Endothelial cell of umbilical vein (primary cell): ENCODE measurements around the gene SCAPER. TPM values are rescaled to one million over a fixed set of nuclear protein-coding genes. Genes with fewer than 3 reads are reported as not detected.

Experiments used
- BruUV-seq: library from RNA; stranded (reverse); fragments of 400-500 nt; replicated peaks from 2 replicates; lab custom pipeline; 2021; lab: Mats Ljungman, UMichigan
- CTCF ChIA-PET: fragments of 300-600, 350-600 bp; sonication (Branson Sonifier 250); formaldehyde crosslinking; loops from one replicate; lab custom pipeline; 2021; ENCODE audit warnings: antibody characterized with exemption, inconsistent platforms; lab: Charles Lee
- POLR2A ChIA-PET: fragments of 300-600, 350-600 bp; sonication (Branson Sonifier 250); formaldehyde crosslinking; loops from one replicate; lab custom pipeline; 2021; ENCODE audit warnings: antibody characterized with exemption, inconsistent platforms; lab: Charles Lee
- DNase-seq: peaks from one replicate; pipeline ENCODE4 v3.0.0-alpha.2; 2011; ENCODE audit warnings: low read depth, low spot score
- FAIRE-seq: peaks from 2 replicates; lab custom pipeline; 2011; peaks lifted over from hg19 to GRCh38; lab: Jason Lieb, UNC
- H2AFZ ChIP-seq: 2 replicates; pipeline ENCODE4 v1.6.0; 2012; ENCODE audit warnings: low read depth, low read length, control low read depth, inconsistent platforms
- H3K27ac ChIP-seq: 2 replicates; pipeline ENCODE4 v1.5.1; 2011; ENCODE audit warnings: low read depth, mild to moderate bottlenecking, control low read depth, low read length, moderate library complexity; ENCODE audit not compliant: insufficient read depth
- H3K27me3 ChIP-seq, 2 experiments: 2 replicates each; pipeline versions ENCODE4 v1.6.0 to v1.6.1; 2011; ENCODE audit warnings: low read length in 2 of 2, mixed read lengths in 1 of 2; ENCODE audit not compliant: control insufficient read depth in 2 of 2, insufficient read depth in 2 of 2
- H3K36me3 ChIP-seq, 2 experiments: 2 replicates in 1 of 2; 3 replicates in 1 of 2; pipeline ENCODE4 v1.5.1; 2011; ENCODE audit warnings: low read length in 2 of 2, mild to moderate bottlenecking in 1 of 2, moderate library complexity in 1 of 2; ENCODE audit not compliant: control insufficient read depth in 2 of 2, insufficient read depth in 2 of 2; ENCODE audit errors: extremely low read depth in 1 of 2
- H3K4me1 ChIP-seq: 3 replicates; pipeline ENCODE4 v1.5.1; 2011; ENCODE audit warnings: mild to moderate bottlenecking, low read length; ENCODE audit not compliant: control insufficient read depth, insufficient read depth; ENCODE audit errors: extremely low read depth
- H3K4me2 ChIP-seq: 2 replicates; pipeline ENCODE4 v1.6.1; 2011; ENCODE audit warnings: low read length, control low read depth, mixed read lengths; ENCODE audit not compliant: insufficient read depth
- H3K4me3 ChIP-seq, 3 experiments: fragments of 200-600 bp in 1 of 3; sonication (generic), shearing (Covaris generic) in 1 of 3; replicated peaks in 1 of 3; 2 replicates each; pipeline ENCODE4 v1.5.1; 2011 to 2016; ENCODE audit warnings: control low read depth in 3 of 3, low read length in 3 of 3, mild to moderate bottlenecking in 2 of 3, inconsistent platforms in 1 of 3, low read depth in 1 of 3, moderate library complexity in 1 of 3; ENCODE audit not compliant: insufficient read depth in 1 of 3
- H3K79me2 ChIP-seq: 2 replicates; pipeline ENCODE4 v1.6.0; 2012; ENCODE audit warnings: low read length, inconsistent platforms; ENCODE audit not compliant: control insufficient read depth, insufficient read depth
- H3K9ac ChIP-seq: replicated peaks from 2 replicates; pipeline ENCODE3; 2011; ENCODE audit warnings: low read length, control low read depth; ENCODE audit not compliant: insufficient read depth; ENCODE audit errors: extremely low read depth
- H3K9me1 ChIP-seq: replicated peaks from 3 replicates; pipeline ENCODE4 v1.6.0; 2011; ENCODE audit warnings: mild to moderate bottlenecking, low read length; ENCODE audit not compliant: control insufficient read depth, insufficient read depth; ENCODE audit errors: extremely low read depth
- H3K9me3 ChIP-seq: replicated peaks from 2 replicates; pipeline ENCODE4 v1.5.1; 2012; ENCODE audit warnings: low read length, inconsistent platforms; ENCODE audit not compliant: control insufficient read depth, insufficient read depth
- H4K20me1 ChIP-seq: replicated peaks from 2 replicates; pipeline ENCODE3; 2011; ENCODE audit warnings: mild to moderate bottlenecking, low read length; ENCODE audit not compliant: control insufficient read depth, insufficient read depth; ENCODE audit errors: extremely low read depth
- EZH2 ChIP-seq: IDR thresholded peaks from 2 replicates; pipeline ENCODE4 v1.6.1; 2012; ENCODE audit warnings: borderline replicate concordance, low read depth, mild to moderate bottlenecking, moderate library complexity, low read length, inconsistent platforms; ENCODE audit not compliant: severe bottlenecking
- FOS ChIP-seq: IDR thresholded peaks from 2 replicates; pipeline ENCODE4 v1.6.1; 2011; ENCODE audit warnings: mild to moderate bottlenecking, low read length, moderate library complexity, borderline replicate concordance; ENCODE audit not compliant: insufficient read depth
- GATA2 ChIP-seq: IDR thresholded peaks from 2 replicates; pipeline ENCODE4 v1.7.0; 2011; ENCODE audit warnings: low read depth, mild to moderate bottlenecking, moderate library complexity, mixed read lengths, low read length; ENCODE audit not compliant: insufficient read length, insufficient read depth
- JUN ChIP-seq: IDR thresholded peaks from 2 replicates; pipeline ENCODE4 v1.6.1; 2011; ENCODE audit warnings: borderline replicate concordance, low read depth; ENCODE audit not compliant: insufficient read length, insufficient read depth
- MYC ChIP-seq: IDR thresholded peaks from one replicate; pipeline ENCODE4 v1.6.1; 2011; ENCODE audit warnings: mild to moderate bottlenecking, low read depth, low read length
- POLR2A ChIP-seq: IDR thresholded peaks from 2 replicates; pipeline ENCODE4 v1.6.1; 2012; ENCODE audit warnings: low read depth, mild to moderate bottlenecking, control low read depth, low read length
- POLR2AphosphoS5 ChIP-seq: IDR thresholded peaks from 2 replicates; pipeline ENCODE4 v1.6.1; 2012; ENCODE audit warnings: low read depth, mild to moderate bottlenecking, control low read depth, low read length, moderate library complexity; ENCODE audit not compliant: insufficient read depth
- dilution Hi-C: fragments of 300-500 bp; cut with MboI; formaldehyde crosslinking; loops from one replicate; pipeline ENCODE4 v1.15.0; 2019; ENCODE audit warnings: low sequenced_read_pairs; ENCODE audit not compliant: extremely low pct_ligation_motif_present
- intact Hi-C: fragments of 100-400 bp; cut with micrococcal nuclease; formaldehyde crosslinking; loops from one replicate; pipeline ENCODE4 v1.10.0; 2022
- polyA plus RNA-seq, 4 experiments: library from polyadenylated mRNA; depleted of rRNA in 3 of 4; stranded (reverse) in 3 of 4; unstranded in 1 of 4; fragments of >200 nt; gene quantifications; 2 replicates each; pipeline versions ENCODE4 v1.2.1 to v1.2.3, GENCODE V29; 2011 to 2012; ENCODE audit warnings: missing spikeins in 1 of 4
- total RNA-seq: library from RNA; stranded (reverse); gene quantifications from 2 replicates; pipeline ENCODE4 v1.2.3, GENCODE V29; 2021
- TF ChIP-seq, protein P1 (sequence below), 2 donors: IDR thresholded peaks; 1 replicate in 1 of 2; 2 replicates in 1 of 2; pipeline ENCODE4 v1.5.1; 2011; ENCODE audit warnings: low read length in 2 of 2, mild to moderate bottlenecking in 2 of 2, moderate library complexity in 2 of 2, control low read depth in 1 of 2, inconsistent platforms in 1 of 2, low read depth in 1 of 2; ENCODE audit not compliant: insufficient read depth in 1 of 2; ENCODE audit errors: extremely low read depth in 1 of 2
- TF ChIP-seq, protein P2 (sequence below): IDR thresholded peaks from 2 replicates; pipeline ENCODE4 v1.6.1; 2011; ENCODE audit not compliant: insufficient read depth, insufficient read length

Gene SCAPER
- total and polyA plus RNA-seq, 2 donors (not counting 3 experiments of a cell fraction or from before 2014, with no cell fraction given): 2.7 to 12.7 TPM

DNA sequence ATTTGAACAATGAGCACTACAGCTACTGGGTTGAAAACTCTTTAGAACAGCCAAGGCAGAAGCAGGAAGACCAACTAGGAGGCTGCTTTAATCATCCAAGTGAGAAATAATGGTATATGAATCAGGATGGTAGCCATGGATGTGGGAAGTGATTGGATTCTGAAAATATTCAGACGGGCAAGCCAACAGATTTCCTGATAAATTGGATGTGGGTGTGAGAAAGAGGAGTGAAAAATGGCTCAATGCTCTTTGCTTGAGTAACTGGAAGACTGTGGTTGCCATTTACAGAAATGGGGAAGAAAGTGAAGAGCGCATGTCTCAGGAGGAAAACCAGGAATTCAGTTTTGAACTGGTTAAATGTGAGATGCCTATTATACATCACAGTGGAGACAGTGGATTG lies 518.2 kb downstream of the SCAPER start:
- Histone ChIP-seq H3K9me3 (no peaks in the 10 kb centered on the region), H3K79me2 (no peaks in the 10 kb centered on the region), H3K27me3 (no peaks in the 10 kb centered on the region), H3K4me2 (no peak overlapping the region), H4K20me1 (no peaks in the 10 kb centered on the region), H3K9me1 (no peaks in the 10 kb centered on the region), H3K27ac (no peak overlapping the region), H3K9ac (no peak overlapping the region), H3K36me3 (no peaks in the 10 kb centered on the region), H2AFZ (no peak overlapping the region), H3K4me3 (no peak overlapping the region), H3K4me1 (no peaks in the 10 kb centered on the region)
- intact Hi-C loops: no loop called here
- FAIRE-seq (no peak), DNase-seq (no peak)
- BruUV-seq: no TSS peak
- CTCF ChIA-PET: no interaction called here
- dilution Hi-C loops: no loop called here
- TF ChIP-seq, protein P1, sequence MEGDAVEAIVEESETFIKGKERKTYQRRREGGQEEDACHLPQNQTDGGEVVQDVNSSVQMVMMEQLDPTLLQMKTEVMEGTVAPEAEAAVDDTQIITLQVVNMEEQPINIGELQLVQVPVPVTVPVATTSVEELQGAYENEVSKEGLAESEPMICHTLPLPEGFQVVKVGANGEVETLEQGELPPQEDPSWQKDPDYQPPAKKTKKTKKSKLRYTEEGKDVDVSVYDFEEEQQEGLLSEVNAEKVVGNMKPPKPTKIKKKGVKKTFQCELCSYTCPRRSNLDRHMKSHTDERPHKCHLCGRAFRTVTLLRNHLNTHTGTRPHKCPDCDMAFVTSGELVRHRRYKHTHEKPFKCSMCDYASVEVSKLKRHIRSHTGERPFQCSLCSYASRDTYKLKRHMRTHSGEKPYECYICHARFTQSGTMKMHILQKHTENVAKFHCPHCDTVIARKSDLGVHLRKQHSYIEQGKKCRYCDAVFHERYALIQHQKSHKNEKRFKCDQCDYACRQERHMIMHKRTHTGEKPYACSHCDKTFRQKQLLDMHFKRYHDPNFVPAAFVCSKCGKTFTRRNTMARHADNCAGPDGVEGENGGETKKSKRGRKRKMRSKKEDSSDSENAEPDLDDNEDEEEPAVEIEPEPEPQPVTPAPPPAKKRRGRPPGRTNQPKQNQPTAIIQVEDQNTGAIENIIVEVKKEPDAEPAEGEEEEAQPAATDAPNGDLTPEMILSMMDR (IDR thresholded peaks at IDR 0.05; ENCODE audit: extremely low read depth in 1 of 2, insufficient read depth in 1 of 2, low read depth in 1 of 2, low read length in 2 of 2): no peak
- TF ChIP-seq GATA2 (no peak), JUN (no peak), POLR2AphosphoS5 (no peak), MYC (no peak), EZH2 (no peak), FOS (no peak), POLR2A (no peak)
- TF ChIP-seq, protein P2, sequence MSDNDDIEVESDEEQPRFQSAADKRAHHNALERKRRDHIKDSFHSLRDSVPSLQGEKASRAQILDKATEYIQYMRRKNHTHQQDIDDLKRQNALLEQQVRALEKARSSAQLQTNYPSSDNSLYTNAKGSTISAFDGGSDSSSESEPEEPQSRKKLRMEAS: no peak
- POLR2A ChIA-PET: interaction anchor here (0.6 kb wide), 1 partner anchor 15 kb away, joined by 3 read pairs; no protein-coding TSS in a partner anchor
